H1 (cell line): ENCODE data around the gene DLAT. TPM values are rescaled to one million over a fixed set of nuclear protein-coding genes. Genes with fewer than 3 reads are reported as not detected.

ENCODE experiments used
- CTCF ChIA-PET: fragments of 300-600 bp; sonication (Branson Sonifier 250); formaldehyde crosslinking; loops from one replicate; lab custom pipeline; 2021; ENCODE audit not compliant: partially characterized antibody; lab: Charles Lee
- POLR2A ChIA-PET: fragments of 300-600 bp; sonication (Branson Sonifier 250); formaldehyde crosslinking; loops from one replicate; lab custom pipeline; 2021; ENCODE audit warnings: inconsistent platforms; ENCODE audit not compliant: partially characterized antibody; lab: Charles Lee
- DNase-seq, 2 experiments: peaks; one replicate each; pipeline versions ENCODE4 v3.0.0 to v3.0.0-alpha.2; 2010 to 2022; ENCODE audit warnings: low spot score in 2 of 2, low read depth in 1 of 2, mixed read lengths in 1 of 2
- FAIRE-seq: peaks from 2 replicates; lab custom pipeline; 2011; peaks lifted over from hg19 to GRCh38; lab: Jason Lieb, UNC
- H2AFZ ChIP-seq: 2 replicates; pipeline ENCODE4 v1.8.1; 2012; ENCODE audit warnings: low read length, inconsistent platforms
- H2AK5ac ChIP-seq: 2 replicates; pipeline ENCODE4 v1.6.1; 2013; ENCODE audit warnings: low read depth, low read length
- H2BK120ac ChIP-seq: replicated peaks from 2 replicates; pipeline ENCODE3; 2013; ENCODE audit warnings: low read depth, low read length, inconsistent platforms
- H2BK12ac ChIP-seq: 2 replicates; pipeline ENCODE4 v1.6.1; 2013; ENCODE audit warnings: low read depth, low read length
- H2BK15ac ChIP-seq: 2 replicates; pipeline ENCODE4 v1.6.1; 2013; ENCODE audit warnings: low read length
- H2BK20ac ChIP-seq: 2 replicates; pipeline ENCODE4 v1.6.1; 2013; ENCODE audit warnings: low read length
- H2BK5ac ChIP-seq: 2 replicates; pipeline ENCODE4 v1.6.1; 2013; ENCODE audit warnings: low read depth, low read length
- H3K14ac ChIP-seq: 2 replicates; pipeline ENCODE4 v1.6.1; 2013; ENCODE audit warnings: inconsistent platforms; ENCODE audit not compliant: insufficient read length
- H3K18ac ChIP-seq: 2 replicates; pipeline ENCODE4 v1.6.1; 2013; ENCODE audit warnings: low read length; ENCODE audit errors: extremely low read depth
- H3K23ac ChIP-seq: 2 replicates; pipeline ENCODE4 v1.6.1; 2013; ENCODE audit warnings: inconsistent platforms; ENCODE audit not compliant: insufficient read length
- H3K23me2 ChIP-seq: 2 replicates; pipeline ENCODE4 v1.6.1; 2013; ENCODE audit warnings: low read depth, low read length
- H3K27ac ChIP-seq: 2 replicates; pipeline ENCODE4 v1.6.1; 2011; ENCODE audit warnings: low read depth, low read length, inconsistent platforms
- H3K27me3 ChIP-seq, 4 experiments: replicated peaks in 1 of 4; 1 replicate in 1 of 4; 2 replicates in 3 of 4; pipeline versions ENCODE4 v1.6.1 to v1.8.1; 2011 to 2013; ENCODE audit warnings: low read length in 3 of 4, mild to moderate bottlenecking in 3 of 4, inconsistent platforms in 2 of 4, mixed read lengths in 2 of 4, moderate library complexity in 1 of 4; ENCODE audit not compliant: control insufficient read depth in 3 of 4, insufficient read depth in 3 of 4; ENCODE audit errors: extremely low read depth in 1 of 4
- H3K36me3 ChIP-seq, 4 experiments: 2 replicates each; pipeline versions ENCODE4 v1.6.1 to v1.8.1; 2011 to 2013; ENCODE audit warnings: mild to moderate bottlenecking in 4 of 4, low read length in 3 of 4, moderate library complexity in 2 of 4, control low read depth in 1 of 4, inconsistent platforms in 1 of 4; ENCODE audit not compliant: insufficient read depth in 4 of 4, control insufficient read depth in 2 of 4
- H3K4ac ChIP-seq: replicated peaks from 2 replicates; pipeline ENCODE3; 2013; ENCODE audit warnings: low read length, low read depth, mixed read lengths, inconsistent platforms; ENCODE audit not compliant: insufficient read length
- H3K4me1 ChIP-seq, 4 experiments: replicated peaks in 1 of 4; 1 replicate in 1 of 4; 2 replicates in 3 of 4; pipeline versions ENCODE4 v1.6.1 to v1.8.1; 2011 to 2013; ENCODE audit warnings: low read length in 3 of 4, inconsistent platforms in 2 of 4, mixed read lengths in 1 of 4; ENCODE audit not compliant: insufficient read depth in 4 of 4, control insufficient read depth in 3 of 4
- H3K4me2 ChIP-seq, 2 experiments: 2 replicates each; pipeline versions ENCODE4 v1.6.1 to v1.8.1; 2011 to 2013; ENCODE audit warnings: low read depth in 2 of 2, low read length in 2 of 2, control low read depth in 1 of 2, inconsistent platforms in 1 of 2, mild to moderate bottlenecking in 1 of 2; ENCODE audit not compliant: insufficient read depth in 1 of 2
- H3K4me3 ChIP-seq, 4 experiments: fragments of 200-600, 300-600 bp in 1 of 4; sonication (generic), shearing (Covaris generic), sonication (Bioruptor Twin) in 1 of 4; 2 replicates each; pipeline versions ENCODE4 v1.5.1 to v1.8.1; 2011 to 2016; ENCODE audit warnings: low read length in 4 of 4, low read depth in 3 of 4, control low read depth in 2 of 4, inconsistent platforms in 2 of 4, mild to moderate bottlenecking in 2 of 4, mixed read lengths in 1 of 4, moderate library complexity in 1 of 4; ENCODE audit not compliant: insufficient read depth in 2 of 4; ENCODE audit errors: extremely low read depth in 1 of 4
- H3K56ac ChIP-seq: replicated peaks from 2 replicates; pipeline ENCODE3; 2013; ENCODE audit warnings: low read depth, mild to moderate bottlenecking, mixed read lengths, low read length, inconsistent platforms; ENCODE audit not compliant: insufficient read length
- H3K79me1 ChIP-seq: 2 replicates; pipeline ENCODE4 v1.6.1; 2013; ENCODE audit warnings: low read depth, low read length, control low read depth
- H3K79me2 ChIP-seq, 2 experiments: 2 replicates each; pipeline versions ENCODE4 v1.6.1 to v1.8.1; 2012 to 2013; ENCODE audit warnings: low read length in 2 of 2, mild to moderate bottlenecking in 2 of 2, inconsistent platforms in 1 of 2; ENCODE audit not compliant: insufficient read depth in 2 of 2, control insufficient read depth in 1 of 2
- H3K9ac ChIP-seq, 4 experiments: replicated peaks in 1 of 4; 1 replicate in 1 of 4; 2 replicates in 3 of 4; pipeline versions ENCODE4 v1.6.1 to v1.8.1; 2011 to 2013; ENCODE audit warnings: low read depth in 3 of 4, low read length in 3 of 4, control low read depth in 2 of 4, mild to moderate bottlenecking in 2 of 4, moderate library complexity in 2 of 4, inconsistent platforms in 1 of 4; ENCODE audit errors: extremely low read depth in 1 of 4
- H3K9me3 ChIP-seq, 2 experiments: 2 replicates each; pipeline versions ENCODE4 v1.6.1 to v1.8.1; 2012 to 2013; ENCODE audit warnings: mild to moderate bottlenecking in 2 of 2, moderate library complexity in 2 of 2, control low read depth in 1 of 2, inconsistent platforms in 1 of 2, low read depth in 1 of 2, low read length in 1 of 2, mixed read lengths in 1 of 2; ENCODE audit not compliant: insufficient read depth in 2 of 2
- H4K20me1 ChIP-seq, 2 experiments: replicated peaks in 1 of 2; 2 replicates each; pipeline versions ENCODE3 to v1.8.1; 2011 to 2013; ENCODE audit warnings: inconsistent platforms in 2 of 2, low read length in 2 of 2, mild to moderate bottlenecking in 1 of 2; ENCODE audit not compliant: insufficient read depth in 2 of 2, control insufficient read depth in 1 of 2
- H4K5ac ChIP-seq: 2 replicates; pipeline ENCODE4 v1.6.1; 2013; ENCODE audit warnings: low read length, low read depth, mixed read lengths, inconsistent platforms; ENCODE audit not compliant: insufficient read length
- H4K8ac ChIP-seq: 2 replicates; pipeline ENCODE4 v1.8.0; 2013; ENCODE audit warnings: mild to moderate bottlenecking, moderate library complexity, low read length, inconsistent platforms; ENCODE audit not compliant: insufficient read depth; ENCODE audit errors: extremely low read depth
- H4K91ac ChIP-seq: replicated peaks from 2 replicates; pipeline ENCODE3; 2013; ENCODE audit warnings: low read length, mixed read lengths, inconsistent platforms; ENCODE audit not compliant: insufficient read length
- TCF12 ChIP-seq: IDR thresholded peaks from 2 replicates; pipeline ENCODE4 v1.6.1; 2011; ENCODE audit warnings: low read depth, mild to moderate bottlenecking, low read length
- WGBS, 2 experiments: shearing (Covaris generic) in 1 of 2; methylation state at CpG; one replicate each; pipeline versions ENCODE4 v1.1.6 to v1.1.7; 2013 to 2015; ENCODE audit warnings: low lambda C conversion rate in 2 of 2, mixed read lengths in 2 of 2, inconsistent platforms in 1 of 2, low coverage in 1 of 2, missing lambda C conversion rate in 1 of 2; ENCODE audit not compliant: insufficient replicate concordance in 2 of 2, insufficient coverage in 1 of 2, insufficient read length in 1 of 2; ENCODE audit errors: extremely low coverage in 1 of 2, missing lambda C conversion rate in 1 of 2; 5-methylcytosine and 5-hydroxymethylcytosine counted together
- polyA plus RNA-seq, 7 experiments: library from polyadenylated mRNA; depleted of rRNA in 3 of 7; stranded (reverse) in 5 of 7; unstranded in 2 of 7; fragments of >200 nt in 5 of 7; fragments of 200-250 nt in 2 of 7; gene quantifications; 1 replicate in 5 of 7; 2 replicates in 1 of 7; 4 replicates in 1 of 7; pipeline versions ENCODE4 v1.2.1 to v1.2.3, GENCODE V29; 2011 to 2013; ENCODE audit warnings: missing spikeins in 2 of 7, mixed read lengths in 2 of 7
- total RNA-seq: library from RNA; stranded (reverse); fragmentation: NEBNext Ultra II Directional; extraction: Animal tissue kit (Norgen Biotek cat#: 25700); gene quantifications from 2 replicates; pipeline ENCODE4 v1.2.1, GENCODE V29; 2021

Gene DLAT
- total and polyA plus RNA-seq, 2 of the 8 experiments (the other 6 are each of a cell fraction or from before 2014, with no cell fraction given), result 23.1 to 66.2 TPM

DNA sequence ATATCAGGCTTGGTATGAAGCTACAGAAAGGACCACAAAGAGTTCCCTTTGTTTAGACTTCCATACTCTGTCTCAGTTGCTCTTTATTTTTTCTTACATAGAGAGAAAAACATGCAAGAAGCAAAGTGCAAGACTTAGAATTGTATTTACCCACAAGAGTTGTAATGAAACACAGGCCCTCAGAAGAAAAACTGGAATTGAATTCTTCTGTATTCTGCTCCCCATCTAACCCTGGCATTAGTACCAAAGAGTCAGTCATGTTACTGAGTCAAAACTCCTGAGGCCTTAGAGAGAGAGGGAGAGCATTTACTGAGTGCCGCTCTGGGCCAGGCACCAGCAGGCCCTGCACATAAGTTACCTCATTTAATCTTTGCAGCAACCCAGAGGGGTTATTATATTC is 43.9 kb upstream of the DLAT start:
- no peak overlapping the region for H4K5ac ChIP-seq
- H2BK120ac ChIP-seq, result no peak overlapping the region
- no peak overlapping the region for H3K23ac ChIP-seq
- peaks cover 0 to 16% (median 7%) of the 10 kb centered on the region in 4 experiments; a peak in 4 of 8 replicates for H3K36me3 ChIP-seq
- H4K8ac ChIP-seq, result no peak overlapping the region
- H3K56ac ChIP-seq, result no peak overlapping the region
- no peak for DNase-seq
- H2AK5ac ChIP-seq, result no peak overlapping the region
- TF ChIP-seq TCF12, result no peak
- no peak overlapping the region for H2BK15ac ChIP-seq
- peaks cover 0 to 3% (median 0%) of the 10 kb centered on the region in 4 experiments; a peak in 2 of 7 replicates for H3K27me3 ChIP-seq
- ChIA-PET POLR2A (interaction anchor here (1.0 to 3.4 kb wide), 4 partner anchors 44 to 52 kb away, joined by 3 to 12 read pairs (median 6); partner anchors contain the start of gene DIXDC1), CTCF (interaction anchor here (0.6 to 21.3 kb wide), 39 partner anchors 8 to 391 kb away, joined by 3 to 565 read pairs (median 6); partner anchors contain the start of genes ALG9, C11orf52, CFAP68 and CRYAB)
- no peak for FAIRE-seq
- H2BK20ac ChIP-seq, result no peak overlapping the region
- H3K4me3 ChIP-seq, result no peak overlapping the region
- no peaks in the 10 kb centered on the region for H3K79me2 ChIP-seq
- 88% methylated on average over 1 of the region's 1 CpG; no CpG with 5 or more reads in 1 of the 2 experiments for WGBS, 2 experiments
- H2AFZ ChIP-seq, result no peak overlapping the region
- no peak overlapping the region for H3K18ac ChIP-seq
- no peak overlapping the region for H3K27ac ChIP-seq
- H3K9me3 ChIP-seq, result no peaks in the 10 kb centered on the region
- H3K4ac ChIP-seq, result no peak overlapping the region
- H2BK12ac ChIP-seq, result no peak overlapping the region
- H2BK5ac ChIP-seq, result no peak overlapping the region
- no peak overlapping the region for H3K9ac ChIP-seq
- H4K20me1 ChIP-seq, result no peaks in the 10 kb centered on the region
- no peak overlapping the region for H4K91ac ChIP-seq
- H3K14ac ChIP-seq, result no peak overlapping the region
- H3K4me2 ChIP-seq, result no peak overlapping the region
- H3K23me2 ChIP-seq, result peaks cover 12% of the 10 kb centered on the region
- H3K4me1 ChIP-seq, result peaks cover 14 to 20% (median 19%) of the 10 kb centered on the region in 4 experiments; a peak in 6 of 7 replicates
- no peaks in the 10 kb centered on the region; the same call in 1 of the 2 replicates for H3K79me1 ChIP-seq
